IPS-11a (cell line): ENCODE results near the gene KNL1.
A peak's percentile ranks its signal among the peaks of the same experiment; 100 is the strongest.
"Not testable (repeated sequence)": the region's sequence is repeated elsewhere in the genome, so short reads cannot be mapped to it uniquely, and the experiment has no call there.

Source experiments
- H3K4me3 ChIP-seq: one replicate; pipeline ENCODE4 v1.5.1; 2013; ENCODE audit warnings: low read depth, low read length, control low read depth

Gene KNL1

GRCh38 chr15:40650479-40650878, 56.4 kb downstream of the KNL1 start:
- no peak overlapping the region for H3K4me3 ChIP-seq

GRCh38 chr15:40660686-40661085, 66.6 kb downstream of the KNL1 start:
- H3K4me3 ChIP-seq, result no peak overlapping the region

DNA sequence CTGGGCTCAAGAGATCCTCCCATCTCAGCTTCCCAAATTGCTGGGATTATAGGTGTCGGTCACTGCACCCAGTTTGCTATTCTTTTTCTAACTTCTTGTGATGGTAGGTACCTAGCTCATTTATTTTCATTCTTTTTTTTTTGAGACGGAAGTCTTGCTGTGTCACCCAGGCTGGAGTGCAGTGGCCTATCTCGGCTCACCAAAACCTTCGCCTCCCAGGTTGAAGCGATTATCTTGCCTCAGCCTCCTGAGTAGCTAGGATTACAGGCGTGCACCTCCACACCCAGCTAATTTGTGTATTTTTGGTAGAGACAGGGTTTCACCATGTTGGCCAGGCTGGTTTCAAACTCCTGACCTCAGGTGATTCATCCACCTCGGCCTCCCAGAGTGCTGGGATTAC, 70.9 kb downstream of the KNL1 start:
- H3K4me3 ChIP-seq, result no peak overlapping the region

GRCh38 chr15:40676290-40676689, 82.2 kb downstream of the KNL1 start:
- not testable (repeated sequence) for H3K4me3 ChIP-seq

- H3K4me3 ChIP-seq, result not testable (repeated sequence)
Observed at GRCh38 chr15:40676906-40677305, 82.9 kb downstream of the KNL1 start.

- H3K4me3 ChIP-seq, result no peak overlapping the region
Observed at GRCh38 chr15:40680151-40680550, 86.1 kb downstream of the KNL1 start.

GRCh38 chr15:40680959-40681358, 86.9 kb downstream of the KNL1 start:
- not testable (repeated sequence) for H3K4me3 ChIP-seq

DNA sequence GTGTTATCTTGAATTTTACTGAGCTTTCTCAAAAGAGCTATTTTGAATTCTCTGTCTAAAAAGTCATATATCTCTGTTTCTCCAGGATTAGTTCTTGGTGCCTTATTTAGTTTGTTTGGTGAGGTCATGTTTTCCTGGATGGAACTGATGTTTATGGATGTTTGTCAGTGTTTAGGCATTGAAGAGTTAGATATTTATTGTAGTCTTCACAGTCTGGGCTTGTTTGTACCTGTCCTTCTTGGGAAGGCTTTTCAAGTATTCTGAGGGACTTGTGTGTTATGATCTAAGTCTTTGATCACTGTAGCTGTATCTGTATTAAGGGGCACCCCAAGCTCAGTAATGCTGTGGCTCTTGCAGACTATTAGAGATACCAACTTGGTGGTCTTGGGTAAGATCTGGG, 90.3 kb downstream of the KNL1 start:
- no peak overlapping the region for H3K4me3 ChIP-seq

DNA sequence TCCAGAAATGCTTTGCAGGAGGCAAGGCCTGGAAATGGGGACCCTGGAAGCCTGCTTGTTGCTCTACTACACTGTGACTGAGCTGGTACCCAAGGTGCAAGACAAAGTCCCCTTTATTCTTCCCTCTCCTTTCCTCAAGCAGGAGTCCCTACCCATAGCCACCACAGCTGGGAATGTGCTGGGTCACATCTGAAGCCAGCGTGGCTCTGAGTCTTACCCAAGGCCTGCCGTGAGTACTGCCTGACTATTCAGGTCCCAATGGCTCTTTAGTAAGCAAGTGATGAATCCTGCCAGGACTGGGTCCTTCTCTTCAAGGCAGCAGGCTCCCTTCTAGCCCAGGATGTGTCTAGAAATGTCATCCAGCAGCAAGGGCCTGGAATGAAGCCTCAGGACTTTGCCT, 91.3 kb downstream of the KNL1 start:
- no peak overlapping the region for H3K4me3 ChIP-seq

GRCh38 chr15:40688932-40689799, 95.1 kb downstream of the KNL1 start:
- H3K4me3 ChIP-seq, result no peak overlapping the region

DNA sequence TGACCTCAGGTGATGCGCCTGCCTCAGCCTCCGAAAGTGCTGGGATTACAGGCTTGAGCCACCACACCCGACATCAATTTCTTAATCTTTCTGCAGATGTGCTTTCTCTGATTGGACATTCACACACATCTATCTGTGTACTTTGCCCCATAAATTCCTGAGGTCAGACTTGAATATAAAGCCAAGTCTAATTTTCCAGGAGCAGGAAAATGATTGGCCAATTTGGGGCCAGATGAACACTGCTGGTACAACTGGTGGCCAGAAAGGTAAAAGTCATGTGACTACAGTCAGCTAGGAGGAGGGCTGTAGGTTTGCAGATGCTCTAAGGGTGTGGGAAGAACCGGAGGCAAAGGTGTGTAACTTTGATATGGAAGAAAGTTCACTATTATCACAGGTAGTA, 97.7 kb downstream of the KNL1 start:
- H3K4me3 ChIP-seq, result no peak overlapping the region

GRCh38 chr15:40693904-40694687, 100.0 kb downstream of the KNL1 start:
- H3K4me3 ChIP-seq, result peak overlapping the region; percentile 88

DNA sequence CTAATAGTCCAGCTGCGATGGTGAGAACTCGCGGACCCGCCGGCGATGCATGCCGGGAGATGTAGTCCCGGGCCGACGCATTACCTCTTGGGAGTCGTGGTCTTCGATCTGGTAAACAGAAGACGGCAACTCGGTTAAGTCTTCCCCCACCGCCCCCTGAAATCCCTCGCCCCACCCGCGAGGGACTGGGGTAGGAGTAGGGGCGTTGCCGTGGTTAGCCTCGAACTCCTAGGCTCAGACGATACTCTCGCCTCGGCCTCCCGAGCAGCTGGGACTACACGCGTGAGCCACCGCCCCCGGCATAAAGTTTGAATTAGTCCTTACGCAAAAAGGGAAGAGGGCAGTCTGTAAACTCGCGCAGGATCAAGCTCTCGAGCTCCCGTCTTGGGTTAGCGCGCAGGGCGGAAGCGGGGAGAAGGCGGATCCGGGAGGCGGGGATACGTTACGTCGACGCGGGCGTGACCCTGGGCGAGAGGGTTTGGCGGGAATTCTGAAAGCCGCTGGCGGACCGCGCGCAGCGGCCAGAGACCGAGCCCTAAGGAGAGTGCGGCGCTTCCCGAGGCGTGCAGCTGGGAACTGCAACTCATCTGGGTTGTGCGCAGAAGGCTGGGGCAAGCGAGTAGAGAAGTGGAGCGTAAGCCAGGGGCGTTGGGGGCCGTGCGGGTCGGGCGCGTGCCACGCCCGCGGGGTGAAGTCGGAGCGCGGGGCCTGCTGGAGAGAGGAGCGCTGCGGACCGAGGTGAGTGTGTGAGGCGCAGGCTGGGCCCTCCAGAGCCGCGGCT, 100.8 kb downstream of the KNL1 start, which contains the start of gene RAD51:
Gene RAD51 (plus strand): TSS at position 487 of the 781 bp plus-strand sequence. CDS start 3,585 bp downstream, outside the sequence.
- peak within 1 kb of the TSS; percentile 88 for H3K4me3 ChIP-seq

DNA sequence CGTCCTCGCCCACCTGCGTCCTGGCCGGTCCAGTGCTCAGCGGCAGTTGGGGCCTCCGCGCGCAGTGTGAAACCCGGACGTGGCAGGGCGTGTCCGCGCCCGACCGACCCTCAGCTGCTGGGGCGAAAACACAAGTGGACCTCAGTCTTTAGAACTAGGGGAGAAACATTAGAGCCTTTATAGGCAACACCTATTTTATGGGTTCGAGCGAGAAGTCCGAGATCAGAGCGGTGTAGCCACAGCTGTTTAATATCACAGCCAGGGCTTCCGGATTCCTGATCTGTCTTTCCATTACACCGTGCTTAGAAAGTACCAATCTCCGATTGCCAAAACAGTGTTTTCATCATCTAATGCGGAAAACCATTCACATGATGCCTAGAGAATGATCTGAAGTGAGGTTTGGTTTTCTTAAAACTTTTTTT, 101.4 kb downstream of the KNL1 start:
- peak overlapping the region; percentile 88 for H3K4me3 ChIP-seq

GRCh38 chr15:40696228-40696627, 102.2 kb downstream of the KNL1 start:
- H3K4me3 ChIP-seq, result peak overlapping the region; percentile 17

GRCh38 chr15:40697916-40698315, 103.9 kb downstream of the KNL1 start:
- H3K4me3 ChIP-seq, result no peak overlapping the region

DNA sequence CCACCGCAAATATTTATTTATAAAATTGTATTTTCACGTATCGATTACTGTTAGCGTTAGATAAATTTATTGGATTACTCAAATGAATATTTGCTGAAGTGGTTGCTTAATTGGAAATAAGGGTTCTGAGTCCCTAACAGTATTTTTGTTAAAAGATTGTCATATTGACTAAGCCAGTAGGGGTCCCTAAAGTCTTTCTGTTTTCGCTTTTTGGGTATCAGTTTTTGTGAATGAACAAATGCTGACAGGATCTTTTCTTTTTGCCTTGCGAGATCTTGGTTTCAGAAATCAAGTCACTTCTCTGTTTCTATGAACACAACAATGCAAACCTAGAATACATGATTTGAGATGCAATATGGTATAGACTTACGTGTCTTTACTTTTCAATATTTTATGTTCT, 108.0 kb downstream of the KNL1 start:
- H3K4me3 ChIP-seq, result no peak overlapping the region

DNA sequence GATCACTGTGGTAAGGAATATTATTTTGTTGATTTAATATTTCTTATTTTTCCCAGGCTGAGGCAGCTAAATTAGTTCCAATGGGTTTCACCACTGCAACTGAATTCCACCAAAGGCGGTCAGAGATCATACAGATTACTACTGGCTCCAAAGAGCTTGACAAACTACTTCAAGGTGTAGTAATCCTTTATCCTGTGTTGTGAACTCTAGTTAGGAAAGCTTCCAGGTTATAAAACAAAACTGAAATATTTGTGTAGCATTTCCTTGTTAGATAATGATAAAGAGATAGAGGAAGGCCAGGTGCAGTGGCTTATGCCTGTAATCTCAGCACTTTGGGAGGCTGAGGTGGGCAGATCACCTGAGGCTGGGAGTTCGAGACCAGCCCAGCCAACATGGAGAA, 112.1 kb downstream of the KNL1 start:
- no peak overlapping the region for H3K4me3 ChIP-seq
